ENCODE data around the gene PPP2R1A.

Gene PPP2R1A

DNA sequence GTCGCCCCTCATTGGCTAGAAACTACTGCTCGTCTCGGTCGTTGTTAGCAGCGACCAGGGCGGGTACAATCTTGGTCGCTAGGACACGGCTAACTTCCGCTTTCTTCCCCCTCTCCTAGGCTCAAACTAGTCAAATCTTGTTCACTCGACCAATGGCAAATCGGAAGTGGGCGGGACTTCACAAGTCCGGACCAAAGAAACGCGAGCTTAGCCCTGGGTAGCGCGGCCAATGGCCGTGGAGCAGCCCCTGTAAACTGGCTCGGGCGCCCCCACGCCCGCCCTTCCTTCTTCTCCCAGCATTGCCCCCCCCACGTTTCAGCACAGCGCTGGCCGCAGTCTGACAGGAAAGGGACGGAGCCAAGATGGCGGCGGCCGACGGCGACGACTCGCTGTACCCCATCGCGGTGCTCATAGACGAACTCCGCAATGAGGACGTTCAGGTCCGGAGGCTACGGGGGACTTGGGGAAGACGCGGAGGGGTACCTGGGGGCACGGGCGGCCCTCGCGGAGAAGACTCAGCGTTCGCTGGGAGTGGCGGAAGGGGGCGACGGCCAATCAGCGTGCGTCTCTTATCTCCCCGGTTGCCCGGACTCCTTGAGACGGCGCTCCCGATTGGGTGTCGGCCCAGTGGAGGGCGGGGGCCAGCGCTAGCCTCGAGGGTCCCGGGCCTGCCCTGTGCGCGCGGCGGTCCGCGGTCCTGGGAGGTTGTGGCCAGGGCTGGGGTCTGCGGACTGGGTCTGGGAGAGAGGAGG lies at the start of gene PPP2R1A:
TSS of gene PPP2R1A (plus strand) at position 318 of the 752 bp plus-strand sequence. CDS start at position 363, 45 bp downstream.
- peak; percentile 100 for DNase-seq (ENCODE audit: low read depth)

DNA sequence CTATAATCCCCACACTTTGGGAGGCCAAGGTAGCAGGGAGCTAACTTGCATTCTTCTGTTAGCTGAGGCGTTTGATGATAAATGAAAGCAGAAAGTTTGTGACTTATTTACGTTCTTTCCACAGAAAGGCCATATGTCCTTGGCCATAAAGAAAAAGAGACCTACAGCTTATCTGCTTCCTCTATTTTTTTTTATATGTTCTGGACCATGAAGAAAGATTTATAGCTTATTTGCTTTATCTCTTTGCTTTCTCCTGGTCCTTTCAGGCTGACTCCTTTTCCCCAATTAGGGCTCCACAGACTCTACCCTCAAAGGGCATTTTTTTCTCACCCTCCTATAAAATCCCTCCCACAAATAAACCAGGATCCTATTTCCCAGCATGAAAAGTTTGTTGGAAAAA lies 48.6 kb upstream of the PPP2R1A start:
- DNase-seq (ENCODE audit: low read depth) = no peak

- no peak for DNase-seq (ENCODE audit: low read depth)
Measured at GRCh38 chr19:52142001-52142595, 47.8 kb upstream of the PPP2R1A start.

- DNase-seq (ENCODE audit: low read depth) = no peak
Measured at GRCh38 chr19:52148256-52148655, 41.6 kb upstream of the PPP2R1A start.

DNA sequence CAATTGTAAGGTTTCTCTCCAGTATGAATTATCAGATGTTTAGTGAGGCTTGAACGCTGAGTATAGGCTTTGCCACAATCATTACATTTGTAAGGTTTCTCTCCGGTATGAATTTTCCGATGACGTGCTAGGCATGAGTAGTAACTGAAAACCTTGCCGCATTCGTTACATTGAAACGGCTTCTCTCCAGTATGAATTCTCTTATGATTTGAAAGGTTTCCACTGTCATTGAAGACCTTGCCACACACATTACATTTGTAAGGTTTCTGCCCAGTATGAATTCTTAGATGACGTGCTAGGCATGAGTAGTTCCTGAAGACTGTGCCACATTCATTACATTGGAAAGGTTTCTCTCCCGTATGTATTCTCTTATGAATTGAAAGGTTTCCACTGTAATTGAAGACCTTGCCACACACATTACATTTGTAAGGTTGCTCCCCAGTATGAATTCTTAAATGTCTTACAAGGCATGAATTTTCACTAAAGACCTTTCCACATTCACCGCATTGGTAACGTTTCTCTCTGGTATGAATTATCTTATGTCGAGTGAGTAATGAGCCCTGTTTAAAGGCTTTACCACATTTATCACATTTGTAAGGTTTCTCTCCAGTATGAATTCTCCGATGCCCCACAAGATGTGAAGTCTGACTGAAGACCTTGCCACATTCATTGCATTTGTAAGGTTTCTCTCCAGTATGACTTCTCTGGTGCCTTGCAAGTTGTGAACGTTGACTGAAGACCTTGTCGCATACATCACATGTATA lies 34.1 kb upstream of the PPP2R1A start:
- DNase-seq (ENCODE audit: low read depth) = no peak

GRCh38 chr19:52170304-52170703 lies 19.5 kb upstream of the PPP2R1A start:
- DNase-seq (ENCODE audit: low read depth) = no peak

- DNase-seq (ENCODE audit: low read depth) = no peak
Measured at GRCh38 chr19:52170863-52171320, 19.0 kb upstream of the PPP2R1A start.

GRCh38 chr19:52171321-52172169 lies 18.3 kb upstream of the PPP2R1A start, which contains the start of gene ZNF836:
Gene ZNF836 (minus strand): TSS chr19:52171621. CDS start chr19:52168072, 3,549 bp downstream.
- peak; percentile 63 for DNase-seq (ENCODE audit: low read depth)

- DNase-seq (ENCODE audit: low read depth) = no peak
Measured at GRCh38 chr19:52172347-52172746, 17.5 kb upstream of the PPP2R1A start.

DNA sequence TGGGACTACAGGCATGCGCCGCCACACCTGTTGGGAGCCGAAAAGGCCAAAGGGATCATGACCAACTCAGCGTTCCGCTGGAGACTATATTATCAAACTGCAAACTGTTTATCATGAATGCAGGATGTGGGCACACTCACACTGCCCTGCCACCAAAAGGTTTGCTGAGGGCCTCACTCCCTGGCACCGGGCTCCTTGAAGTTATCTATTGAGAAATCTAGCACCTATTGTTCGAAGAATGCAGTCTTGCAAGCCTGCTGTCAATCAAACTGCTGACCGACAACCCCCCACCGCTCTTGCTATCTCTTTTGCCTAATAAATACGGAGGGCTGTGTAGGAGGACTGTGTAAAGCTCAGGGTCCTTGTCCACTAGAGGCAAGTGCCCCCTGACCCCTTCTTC lies 13.3 kb upstream of the PPP2R1A start:
- DNase-seq (ENCODE audit: low read depth) = no peak

DNA sequence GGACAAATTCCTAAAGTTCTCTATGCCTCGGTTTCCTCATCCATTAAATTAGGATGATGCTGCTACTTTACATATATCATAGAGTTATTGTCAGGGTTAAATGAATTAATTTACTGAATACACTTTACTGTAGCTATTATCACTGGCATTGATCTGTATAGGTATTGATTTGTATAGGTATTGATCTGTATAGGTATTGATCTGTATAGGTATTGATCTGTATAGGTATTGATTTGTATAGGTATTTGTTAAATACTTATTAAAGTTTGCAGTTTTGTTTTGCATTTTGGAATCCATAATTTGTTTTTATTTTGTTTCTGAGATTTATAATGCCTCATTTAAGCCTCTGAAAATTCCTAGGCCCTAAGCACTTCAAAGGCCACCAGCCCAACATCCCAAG lies 2.4 kb upstream of the PPP2R1A start:
- DNase-seq (ENCODE audit: low read depth) = no peak

DNA sequence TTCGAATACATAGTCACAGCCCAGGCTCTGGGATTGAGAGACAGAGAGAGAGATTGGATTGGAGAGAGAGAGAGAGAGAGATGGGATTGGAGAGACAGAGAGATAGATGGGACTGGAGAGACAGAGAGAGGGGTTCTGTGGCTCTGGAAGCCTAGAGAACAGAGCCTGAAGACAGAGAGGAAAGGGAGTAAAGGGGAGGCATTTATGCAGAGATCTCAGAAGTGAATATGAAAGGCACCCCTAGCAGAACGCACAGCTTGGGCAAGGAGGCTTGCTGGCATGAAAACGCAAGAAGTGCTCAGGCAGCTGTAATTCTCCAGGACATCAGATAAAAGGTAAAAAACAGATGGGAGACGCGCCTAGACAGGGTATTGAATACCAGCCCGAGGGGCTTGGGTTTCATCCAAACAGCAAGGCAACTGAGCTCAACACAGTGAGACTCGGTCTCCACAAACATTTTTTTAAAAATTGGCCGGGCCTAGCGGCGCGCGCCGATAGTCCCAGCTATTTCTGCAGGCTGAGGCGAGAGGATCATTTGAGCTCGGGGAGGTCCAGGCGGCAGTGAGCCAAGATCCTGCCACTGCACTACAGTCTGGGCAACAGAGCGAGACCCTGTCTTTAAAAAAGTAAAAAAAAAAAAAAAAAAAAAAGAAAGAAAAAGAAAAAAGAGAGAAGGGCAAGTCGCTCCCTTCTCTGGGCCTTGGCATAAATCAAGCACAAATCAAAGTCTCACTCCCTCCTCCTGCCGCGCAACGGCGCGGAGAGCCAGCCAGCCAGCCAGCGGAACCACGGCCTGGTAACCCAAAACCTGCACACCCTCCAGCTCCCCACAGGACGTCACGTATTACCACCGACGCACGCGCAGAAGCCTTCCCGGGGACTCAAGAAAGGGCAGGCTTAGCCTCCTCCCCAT lies 774 bp upstream of the PPP2R1A start:
- no peak for DNase-seq (ENCODE audit: low read depth)

DNA sequence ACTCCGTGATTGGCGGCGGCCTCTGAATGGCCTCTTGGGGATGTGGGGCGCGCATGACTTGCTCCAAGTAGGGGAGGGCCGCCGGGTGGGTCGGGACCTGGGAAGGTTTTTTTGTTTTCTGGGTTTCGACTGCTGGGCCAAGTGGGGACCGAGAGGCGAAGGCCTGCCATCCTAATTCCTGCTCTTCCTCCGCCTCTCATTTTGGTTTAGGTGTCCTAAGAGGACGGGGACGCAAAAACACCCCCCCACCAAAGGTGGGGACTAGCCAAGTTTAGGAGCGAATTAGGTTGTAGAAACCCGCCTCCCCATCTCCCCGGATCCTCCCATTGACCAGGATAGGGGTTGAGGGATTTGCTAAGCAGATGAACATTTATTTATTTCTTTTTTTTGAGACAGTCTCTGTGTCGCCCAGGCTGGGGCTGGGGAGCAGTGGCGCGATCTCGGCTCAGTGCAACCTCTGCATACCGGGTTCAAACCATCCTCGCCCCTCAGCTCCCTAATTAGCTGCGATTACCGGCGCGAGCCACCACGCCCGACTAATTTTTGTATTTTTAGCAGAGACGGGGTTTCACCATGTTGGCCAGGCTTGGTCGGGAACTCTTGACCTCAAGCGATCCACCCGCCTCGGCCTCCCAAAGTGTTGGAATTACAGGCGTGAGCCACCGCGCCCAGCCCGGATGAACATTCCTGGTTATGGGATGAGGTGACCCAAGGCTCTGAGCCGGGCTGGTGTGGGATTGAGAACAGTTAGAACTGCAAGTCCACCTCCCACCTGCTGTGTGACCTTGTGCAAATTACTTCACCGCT lies 838 bp downstream of the PPP2R1A start:
- DNase-seq (ENCODE audit: low read depth) = no peak

GRCh38 chr19:52191389-52191788 lies 1.5 kb downstream of the PPP2R1A start:
- no peak for DNase-seq (ENCODE audit: low read depth)

- DNase-seq (ENCODE audit: low read depth) = no peak
Measured at GRCh38 chr19:52191951-52192350, 2.1 kb downstream of the PPP2R1A start.

GRCh38 chr19:52196256-52196967 lies 6.6 kb downstream of the PPP2R1A start:
- no peak for DNase-seq (ENCODE audit: low read depth)

GRCh38 chr19:52197964-52198363 lies 8.1 kb downstream of the PPP2R1A start:
- DNase-seq (ENCODE audit: low read depth) = no peak

GRCh38 chr19:52198678-52199077 lies 8.8 kb downstream of the PPP2R1A start:
- DNase-seq (ENCODE audit: low read depth) = no peak

DNA sequence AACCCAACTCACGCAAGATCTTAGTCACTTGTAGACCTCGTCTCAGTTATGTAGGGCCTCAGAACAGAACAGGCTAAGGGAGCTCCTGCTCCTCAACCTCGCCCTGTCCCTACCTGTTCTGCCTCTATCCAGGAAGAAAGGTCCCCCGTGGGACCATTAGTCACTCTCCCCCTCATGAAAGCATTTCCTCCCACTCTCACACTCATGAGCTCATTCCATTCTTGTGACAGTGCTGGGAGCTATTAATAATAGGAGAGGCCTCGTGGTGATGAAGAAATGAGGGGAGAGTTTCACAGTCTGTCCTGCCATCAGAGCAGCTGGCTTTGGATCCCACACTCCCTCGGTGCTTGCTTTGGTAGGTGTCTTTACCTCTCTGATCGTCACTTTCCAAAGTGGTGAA lies 10.2 kb downstream of the PPP2R1A start:
- no peak for DNase-seq (ENCODE audit: low read depth)
